Superior temporal gyrus (tissue), 1 donor: ENCODE measurements around the gene PCNX2.
A peak's percentile ranks its signal among the peaks of the same experiment; 100 is the strongest.

Experiments used
- DNase-seq: peaks from one replicate; pipeline ENCODE4 v3.0.0-alpha.2; 2016; ENCODE audit errors: extremely low spot score

The PCNX2 gene

DNA sequence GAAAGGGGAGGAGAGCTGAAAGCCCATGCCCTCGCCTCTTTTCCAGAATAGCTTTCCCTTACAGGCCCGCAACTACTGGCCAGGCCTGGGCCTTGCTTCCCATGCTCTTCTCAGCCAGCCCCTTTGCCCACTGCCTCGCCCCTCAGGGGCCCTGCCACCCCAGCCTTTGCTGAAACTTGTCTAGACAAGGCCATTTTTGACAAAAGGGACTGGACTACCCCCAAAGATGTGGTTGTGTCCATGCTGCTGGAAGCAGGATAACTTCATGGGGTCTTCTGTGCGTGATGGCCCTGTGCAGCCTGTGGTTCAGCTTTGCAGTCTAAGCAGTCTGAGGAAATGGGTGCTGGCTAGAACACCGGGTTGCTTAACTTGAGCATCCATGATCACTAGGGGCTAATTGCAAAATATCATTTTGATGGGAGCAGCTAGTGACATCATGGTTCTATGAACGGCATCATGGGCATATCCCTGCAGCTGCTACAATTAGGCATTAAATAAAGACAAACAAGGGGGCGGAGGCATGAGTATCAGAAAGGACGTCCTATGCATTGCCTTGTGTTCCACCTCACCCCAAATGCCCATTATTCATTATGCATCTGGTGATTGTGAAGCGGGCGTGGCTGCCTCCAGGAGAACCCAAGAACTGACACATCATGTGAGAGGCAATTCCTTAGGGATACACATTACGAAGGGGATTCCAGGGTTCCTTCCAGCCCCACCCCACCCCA lies 308.3 kb downstream of the PCNX2 start:
- no peak for DNase-seq

DNA sequence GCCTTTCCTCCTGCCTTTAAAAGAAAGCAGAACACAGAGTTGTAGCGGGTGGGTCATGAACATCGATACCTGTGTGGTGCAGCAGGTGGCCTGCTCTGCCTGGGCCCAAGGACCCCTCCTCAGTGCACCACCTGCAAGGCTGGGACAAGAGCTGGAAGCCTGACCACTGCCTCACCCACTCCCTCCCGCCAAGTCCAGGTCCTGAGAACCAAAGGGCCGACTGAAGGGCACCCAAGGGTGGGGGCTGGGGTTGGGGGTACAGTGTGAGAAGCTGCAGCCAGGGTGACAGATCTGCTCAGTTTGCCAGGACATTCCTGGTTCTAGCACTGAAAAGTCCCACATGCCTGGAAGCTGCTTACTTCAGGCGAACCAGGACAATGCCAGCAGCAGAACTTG lies 309.0 kb downstream of the PCNX2 start:
- DNase-seq, result no peak

DNA sequence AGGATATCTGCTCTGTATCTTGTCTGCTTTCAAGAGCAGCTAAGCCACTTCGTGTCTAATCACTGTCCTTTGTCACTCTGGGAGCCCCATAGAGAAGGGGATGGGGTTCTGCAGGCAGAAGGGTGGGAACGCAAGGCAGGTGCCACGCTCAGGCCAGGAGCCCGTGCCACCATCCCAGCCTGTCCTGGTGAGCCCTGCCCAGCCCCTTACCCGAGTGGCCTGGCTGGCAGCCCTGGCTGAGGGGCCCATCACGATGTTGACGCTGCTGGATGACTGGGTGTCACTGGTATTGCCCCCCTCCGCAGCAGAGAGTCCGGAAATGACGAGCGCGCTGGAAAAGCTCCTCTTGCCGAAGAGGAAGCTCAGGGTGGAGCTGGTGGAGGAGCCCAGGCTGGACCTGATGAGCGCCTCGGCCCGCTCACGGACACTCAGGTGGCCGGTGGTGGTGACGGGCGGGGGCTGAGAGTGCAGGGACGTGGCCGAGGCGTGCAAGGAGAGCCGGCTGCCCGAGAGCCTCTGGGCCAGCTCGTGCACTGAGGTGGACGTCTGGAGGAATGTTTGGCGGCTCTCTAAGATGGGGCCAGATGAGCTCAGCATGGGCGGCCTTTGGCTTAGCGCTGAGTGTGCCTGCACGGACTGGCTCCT lies 309.5 kb downstream of the PCNX2 start:
- no peak for DNase-seq

- DNase-seq, result peak; percentile 85
Measured at GRCh38 chr1:232984577-232985425, 310.7 kb downstream of the PCNX2 start.

DNA sequence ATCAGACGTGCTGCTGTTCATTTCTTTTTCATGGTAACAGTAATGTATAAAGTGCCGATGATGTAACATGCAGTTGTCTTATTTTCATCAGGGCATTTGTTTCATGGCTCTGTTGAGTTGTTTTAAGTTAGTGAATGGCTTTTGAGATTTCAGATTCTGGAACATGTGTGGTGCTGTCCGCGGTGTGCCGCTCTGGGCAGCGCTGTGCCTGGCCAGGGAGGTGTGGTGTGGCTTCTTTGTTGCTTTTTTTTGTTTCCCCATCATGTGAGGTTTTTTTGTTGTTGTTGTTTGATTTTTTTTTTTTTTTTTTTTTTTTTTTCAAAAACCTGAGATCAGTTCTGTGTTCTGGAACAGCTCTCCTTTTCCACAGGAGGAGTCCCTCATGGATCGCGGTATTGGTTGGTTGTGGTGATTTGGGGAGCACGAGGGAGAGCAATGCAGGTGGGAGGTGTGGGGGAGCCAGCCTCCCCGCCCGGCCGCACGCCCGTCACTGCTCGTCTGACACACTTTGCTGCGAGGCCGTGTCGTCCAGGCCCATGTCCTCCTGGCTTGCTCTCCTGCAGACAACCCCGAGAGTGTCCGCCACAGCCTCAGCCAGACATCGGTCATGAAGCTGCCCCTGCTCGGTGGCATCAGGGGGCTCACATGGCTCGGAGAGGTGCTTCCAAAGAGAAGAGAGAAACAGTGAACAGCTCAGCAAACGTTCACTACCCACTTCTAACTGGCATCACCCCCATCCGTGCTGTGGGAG lies 311.5 kb downstream of the PCNX2 start:
- DNase-seq, result no peak

- no peak for DNase-seq
Measured at GRCh38 chr1:232983375-232983774, 312.1 kb downstream of the PCNX2 start.

DNA sequence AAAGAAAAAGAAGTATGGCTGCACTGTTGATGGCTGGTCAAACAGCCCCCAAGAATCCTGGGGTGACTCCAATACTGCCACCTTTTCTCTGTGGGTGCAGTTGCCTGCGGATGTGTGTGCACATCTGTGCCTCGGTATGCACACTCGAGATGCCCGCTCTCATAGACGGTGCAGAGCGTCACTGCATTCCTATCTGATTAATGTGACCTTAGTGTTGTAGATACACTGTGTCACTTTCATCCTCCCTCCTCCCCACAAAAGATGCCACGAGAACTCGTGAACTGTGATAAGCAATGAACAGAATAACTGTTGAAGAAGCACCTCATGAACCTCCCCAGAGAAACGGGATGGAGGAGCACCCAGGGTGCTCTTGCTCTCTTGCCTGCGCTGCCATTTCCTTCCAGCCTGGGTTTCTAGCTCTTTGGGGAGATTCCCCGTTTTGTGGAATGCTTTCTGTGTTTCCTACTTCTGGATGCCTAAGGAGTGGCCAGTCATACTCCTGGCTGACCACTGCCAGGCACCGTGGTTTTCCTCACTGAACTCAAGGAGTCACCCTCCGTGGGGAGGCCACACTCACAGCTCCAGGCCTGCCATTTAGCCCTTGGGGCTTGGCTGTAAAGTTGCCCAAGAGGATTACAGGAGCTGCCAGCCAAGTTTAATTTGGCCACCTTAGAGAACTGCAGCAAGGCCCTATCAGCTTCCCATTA lies 313.1 kb downstream of the PCNX2 start:
- DNase-seq, result no peak

GRCh38 chr1:232980986-232981560 lies 314.5 kb downstream of the PCNX2 start:
- peak; percentile 22 for DNase-seq

- DNase-seq, result no peak
Measured at GRCh38 chr1:232980355-232980978, 315.1 kb downstream of the PCNX2 start.

DNA sequence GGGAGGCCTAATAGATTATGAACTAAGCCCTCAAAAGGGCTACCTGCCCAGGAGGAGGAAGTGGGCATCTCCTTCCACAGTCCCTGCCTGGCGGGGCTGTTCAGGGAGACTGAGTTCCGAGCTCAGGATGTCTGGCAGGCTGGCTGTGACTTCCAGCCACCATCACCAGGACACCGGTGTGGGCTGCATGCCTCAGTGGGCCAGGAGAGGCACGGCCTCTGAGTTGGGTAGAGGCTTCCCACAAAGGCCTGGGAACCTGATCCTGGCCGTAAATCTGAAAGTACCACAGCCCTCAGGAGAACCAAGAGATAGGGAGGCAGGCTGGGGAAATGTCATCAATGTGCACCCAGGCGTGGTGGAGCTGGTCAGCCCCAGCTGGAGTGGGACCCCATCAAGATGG lies 316.0 kb downstream of the PCNX2 start:
- no peak for DNase-seq

GRCh38 chr1:232978815-232979214 lies 316.7 kb downstream of the PCNX2 start:
- no peak for DNase-seq

- DNase-seq, result no peak
Measured at GRCh38 chr1:232978091-232978634, 317.4 kb downstream of the PCNX2 start.

DNA sequence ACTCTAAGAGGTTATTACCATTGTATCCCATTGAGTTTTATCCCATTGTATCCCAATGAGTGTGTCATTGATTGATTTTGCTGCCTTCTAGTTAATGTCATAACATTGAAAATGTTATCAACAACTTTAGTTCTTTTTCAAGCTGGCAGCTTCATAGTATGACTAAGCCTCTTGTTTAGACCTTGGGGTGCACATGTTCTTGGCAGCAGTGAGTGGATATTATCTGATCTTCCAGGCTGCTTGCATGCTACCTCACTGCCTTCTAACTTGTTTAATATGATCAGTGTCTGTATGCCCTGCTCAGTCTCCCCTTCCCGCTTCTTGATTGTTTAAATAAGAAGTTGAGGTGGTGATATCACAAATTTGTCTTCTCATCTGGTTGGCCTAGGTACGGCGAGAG lies 320.6 kb downstream of the PCNX2 start:
- DNase-seq, result no peak

DNA sequence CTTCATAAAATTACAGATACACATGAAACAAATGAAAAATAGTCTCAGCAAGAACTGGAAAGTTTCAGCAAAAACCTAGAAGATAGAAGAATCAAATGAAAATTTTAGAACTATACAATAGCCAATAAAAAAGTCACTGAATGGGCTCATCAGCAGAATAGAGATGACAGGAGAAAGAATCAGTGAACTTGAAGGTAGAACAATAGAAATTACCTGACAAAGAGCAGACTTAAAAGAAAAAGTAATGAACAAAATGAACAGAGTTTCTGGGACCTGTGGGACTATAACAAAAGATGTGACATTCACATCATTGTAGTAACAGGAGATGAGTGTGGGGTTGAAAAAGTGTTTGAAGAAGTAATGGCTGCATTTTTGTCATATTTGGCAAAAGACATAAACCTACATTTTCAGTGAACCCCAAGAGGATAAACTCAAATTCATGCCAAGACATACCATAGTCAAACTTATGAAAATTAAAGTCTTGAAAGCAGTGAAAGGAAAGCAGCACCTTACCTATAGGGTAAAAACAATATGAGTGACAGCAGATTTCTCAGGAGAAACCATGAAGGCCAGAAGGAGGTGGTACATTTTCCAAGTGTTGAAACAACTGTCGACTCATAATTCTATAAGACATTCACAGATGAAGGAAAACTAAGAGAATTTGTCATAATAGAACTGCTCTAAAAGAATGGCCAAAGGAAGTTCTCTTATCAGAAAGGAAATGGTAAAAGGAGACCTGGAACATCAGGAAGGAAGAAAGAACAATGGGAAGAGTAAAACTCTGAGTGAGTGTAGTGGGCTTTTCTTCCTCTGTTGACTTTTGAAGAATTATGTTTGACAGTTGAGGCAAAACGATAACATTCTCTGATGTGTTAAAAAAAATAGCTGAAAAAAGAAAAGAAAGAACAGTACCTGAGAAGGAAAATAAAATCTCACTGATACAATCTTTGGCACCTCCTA lies 321.6 kb downstream of the PCNX2 start:
- DNase-seq, result no peak

DNA sequence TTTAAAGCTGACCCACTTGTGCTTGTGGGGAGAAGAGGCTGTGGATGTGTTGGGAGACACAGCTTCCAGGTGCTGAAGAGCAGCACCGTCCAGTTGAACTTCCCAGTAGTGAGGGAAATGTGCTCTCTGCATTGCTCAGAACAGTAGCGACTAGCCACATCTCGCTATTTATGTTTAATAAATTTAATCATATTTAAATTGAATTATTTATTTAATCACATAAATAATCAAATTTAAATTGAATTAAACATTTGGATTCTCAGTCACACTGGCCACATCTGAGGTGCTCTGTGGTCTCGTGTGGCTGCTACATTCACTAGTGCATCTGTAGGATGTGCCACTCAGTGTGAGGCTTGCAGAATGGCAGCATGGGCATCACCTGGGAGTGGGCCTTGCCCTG lies 325.0 kb downstream of the PCNX2 start:
- no peak for DNase-seq

DNA sequence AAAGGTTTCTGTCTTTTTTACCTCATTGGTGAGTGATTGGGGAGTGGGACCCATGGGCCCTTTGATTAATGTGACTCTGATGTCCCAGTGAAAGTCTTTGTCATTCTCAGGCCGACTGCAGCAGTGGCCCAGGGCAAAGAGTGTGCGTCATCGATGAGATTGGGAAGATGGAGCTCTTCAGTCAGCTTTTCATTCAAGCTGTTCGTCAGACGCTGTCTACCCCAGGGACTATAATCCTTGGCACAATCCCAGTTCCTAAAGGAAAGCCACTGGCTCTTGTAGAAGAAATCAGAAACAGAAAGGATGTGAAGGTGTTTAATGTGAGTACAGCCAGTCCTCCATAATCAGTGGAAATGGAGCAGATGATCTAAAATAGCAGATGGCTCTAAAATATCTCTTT lies 325.7 kb downstream of the PCNX2 start:
- DNase-seq, result peak; percentile 25

GRCh38 chr1:232968965-232969364 lies 326.6 kb downstream of the PCNX2 start:
- no peak for DNase-seq

GRCh38 chr1:232968391-232968790 lies 327.1 kb downstream of the PCNX2 start:
- no peak for DNase-seq

DNA sequence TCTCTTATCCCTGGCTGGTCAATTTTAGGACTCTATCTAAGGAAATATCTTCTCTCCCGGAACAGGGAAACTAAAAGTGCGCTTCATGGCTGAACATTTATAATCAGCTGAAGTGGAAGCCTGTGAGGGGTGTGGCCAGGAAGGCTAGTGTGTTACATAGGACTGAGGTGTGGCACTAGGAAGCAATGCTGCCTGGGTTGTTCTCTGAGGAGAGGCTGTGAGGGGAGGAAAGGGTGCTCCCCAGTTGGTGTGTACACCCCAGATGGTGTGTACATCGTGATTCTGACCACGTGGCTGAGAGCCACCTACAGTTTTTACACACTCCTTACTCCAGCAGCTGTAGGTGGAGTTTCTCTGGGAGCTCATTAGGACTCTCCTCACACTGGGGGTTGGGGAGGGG lies 328.9 kb downstream of the PCNX2 start:
- no peak for DNase-seq
